Esophagus muscularis mucosa (tissue), 4 donors: ENCODE data around the gene KLF11. TPM values are rescaled to one million over a fixed set of nuclear protein-coding genes. Genes with fewer than 3 reads are reported as not detected.
"Not testable (repeated sequence)": the region's sequence is repeated elsewhere in the genome, so short reads cannot be mapped to it uniquely, and the experiment has no call there.

Experiments used
- DNase-seq: peaks from one replicate; pipeline ENCODE4 v3.0.0-alpha.2; 2017; ENCODE audit errors: extremely low spot score
- H3K27ac ChIP-seq, 4 donors: fragments of 200-600 bp; sonication (generic); replicated peaks in 1 of 4; 1 replicate in 3 of 4; 2 replicates in 1 of 4; pipeline ENCODE4 v1.5.1; 2016 to 2019; ENCODE audit warnings: mild to moderate bottlenecking in 1 of 4
- H3K27me3 ChIP-seq, 4 donors: fragments of 200-600 bp; sonication (generic); one replicate each; pipeline versions ENCODE4 v1.5.1 to v1.6.0; 2016 to 2019
- H3K36me3 ChIP-seq, 4 donors: fragments of 200-600 bp; sonication (generic); one replicate each; pipeline ENCODE4 v1.5.1; 2016 to 2019
- H3K4me1 ChIP-seq, 4 donors: fragments of 200-600 bp; sonication (generic); one replicate each; pipeline ENCODE4 v1.5.1; 2016 to 2019
- H3K4me3 ChIP-seq, 4 donors: fragments of 200-600 bp; sonication (generic); 1 replicate in 2 of 4; 2 replicates in 2 of 4; pipeline ENCODE4 v1.5.1; 2016 to 2019; ENCODE audit warnings: mild to moderate bottlenecking in 4 of 4, moderate library complexity in 1 of 4
- H3K9me3 ChIP-seq, 4 donors: fragments of 200-600 bp; sonication (generic); 1 replicate in 3 of 4; 2 replicates in 1 of 4; pipeline ENCODE4 v1.5.1; 2016 to 2019
- EP300 ChIP-seq: sonication (generic); formaldehyde crosslinking; IDR thresholded peaks from one replicate; pipeline ENCODE4 v1.6.1; 2017; ENCODE audit warnings: antibody characterized with exemption
- POLR2A ChIP-seq: fragments of 450-650 bp; IDR thresholded peaks from one replicate; pipeline ENCODE4 v1.6.1; 2017; ENCODE audit warnings: antibody characterized with exemption, moderate library complexity, mild to moderate bottlenecking, low read depth
- POLR2AphosphoS5 ChIP-seq, 2 donors: sonication (generic); formaldehyde crosslinking; IDR thresholded peaks; one replicate each; pipeline ENCODE4 v1.6.1; 2017; ENCODE audit warnings: antibody characterized with exemption in 2 of 2
- WGBS: methylation state at CpG from one replicate; pipeline ENCODE4 v1.1.5; 2018; 5-methylcytosine and 5-hydroxymethylcytosine counted together
- intact Hi-C: fragments of 100-400 bp; cut with DNase I; formaldehyde crosslinking; loops from one replicate; pipeline ENCODE4 v1.15.1; 2023
- total RNA-seq, 4 donors: library from RNA; depleted of rRNA; stranded (reverse); fragments of >200 nt; gene quantifications; one replicate each; pipeline versions ENCODE4 v1.1.0 to v1.2.1, GENCODE V29; 2016
- TF ChIP-seq, protein P1 (sequence below), 3 experiments: fragments of 200-600 bp in 2 of 3; fragments of 450-650 bp in 1 of 3; sonication (generic) in 2 of 3; IDR thresholded peaks; one replicate each; pipeline ENCODE4 v1.5.1; 2017 to 2019; ENCODE audit warnings: antibody characterized with exemption in 3 of 3, mild to moderate bottlenecking in 2 of 3, moderate library complexity in 1 of 3

KLF11 gene
- total RNA-seq, 4 donors from 2014 or later, result 15.8 to 51.6 (median 33.9) TPM

DNA sequence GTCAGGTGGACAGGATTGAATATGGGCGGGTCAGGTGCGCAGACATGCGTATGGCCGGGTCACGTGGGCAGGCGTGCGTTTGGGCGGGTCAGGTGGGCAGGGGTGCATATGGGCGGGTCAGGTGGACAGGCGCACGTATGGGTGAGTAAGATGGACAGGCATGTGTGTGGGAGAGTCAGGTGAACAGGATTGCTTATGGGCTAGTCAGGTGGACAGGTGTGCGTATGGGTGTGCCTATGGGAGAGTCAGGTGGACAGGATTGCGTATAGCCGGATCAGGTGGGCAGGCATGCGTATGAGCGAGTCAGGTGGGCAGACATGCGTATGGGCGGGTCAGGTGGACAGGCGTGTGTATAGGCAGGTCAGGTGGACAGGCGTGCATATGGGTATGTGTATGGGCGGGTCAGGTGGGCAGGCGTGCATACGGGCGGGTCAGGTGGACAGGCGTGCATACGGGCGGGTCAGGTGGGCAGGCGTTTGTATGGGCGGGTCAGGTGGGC, 30.3 kb upstream of the KLF11 start:
- H3K9me3 ChIP-seq, result peaks cover 0 to 13% (median 6%) of the 10 kb centered on the region in 4 donors
- 91% methylated on average over 29 of the region's 29 CpGs for WGBS
- intact Hi-C loops, result no loop called here
- no peaks in the 10 kb centered on the region for H3K36me3 ChIP-seq
- H3K27me3 ChIP-seq, result no peaks in the 10 kb centered on the region
- no peak overlapping the region for H3K4me3 ChIP-seq
- no peak for TF ChIP-seq POLR2A
- TF ChIP-seq, protein P1, sequence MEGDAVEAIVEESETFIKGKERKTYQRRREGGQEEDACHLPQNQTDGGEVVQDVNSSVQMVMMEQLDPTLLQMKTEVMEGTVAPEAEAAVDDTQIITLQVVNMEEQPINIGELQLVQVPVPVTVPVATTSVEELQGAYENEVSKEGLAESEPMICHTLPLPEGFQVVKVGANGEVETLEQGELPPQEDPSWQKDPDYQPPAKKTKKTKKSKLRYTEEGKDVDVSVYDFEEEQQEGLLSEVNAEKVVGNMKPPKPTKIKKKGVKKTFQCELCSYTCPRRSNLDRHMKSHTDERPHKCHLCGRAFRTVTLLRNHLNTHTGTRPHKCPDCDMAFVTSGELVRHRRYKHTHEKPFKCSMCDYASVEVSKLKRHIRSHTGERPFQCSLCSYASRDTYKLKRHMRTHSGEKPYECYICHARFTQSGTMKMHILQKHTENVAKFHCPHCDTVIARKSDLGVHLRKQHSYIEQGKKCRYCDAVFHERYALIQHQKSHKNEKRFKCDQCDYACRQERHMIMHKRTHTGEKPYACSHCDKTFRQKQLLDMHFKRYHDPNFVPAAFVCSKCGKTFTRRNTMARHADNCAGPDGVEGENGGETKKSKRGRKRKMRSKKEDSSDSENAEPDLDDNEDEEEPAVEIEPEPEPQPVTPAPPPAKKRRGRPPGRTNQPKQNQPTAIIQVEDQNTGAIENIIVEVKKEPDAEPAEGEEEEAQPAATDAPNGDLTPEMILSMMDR (IDR thresholded peaks at IDR 0.05), result no peak
- TF ChIP-seq EP300, result no peak
- no peak for TF ChIP-seq POLR2AphosphoS5 (IDR thresholded peaks at IDR 0.05)
- DNase-seq, result no peak
- no peak overlapping the region for H3K27ac ChIP-seq
- peaks cover 22 to 28% (median 26%) of the 10 kb centered on the region in 4 donors for H3K4me1 ChIP-seq

DNA sequence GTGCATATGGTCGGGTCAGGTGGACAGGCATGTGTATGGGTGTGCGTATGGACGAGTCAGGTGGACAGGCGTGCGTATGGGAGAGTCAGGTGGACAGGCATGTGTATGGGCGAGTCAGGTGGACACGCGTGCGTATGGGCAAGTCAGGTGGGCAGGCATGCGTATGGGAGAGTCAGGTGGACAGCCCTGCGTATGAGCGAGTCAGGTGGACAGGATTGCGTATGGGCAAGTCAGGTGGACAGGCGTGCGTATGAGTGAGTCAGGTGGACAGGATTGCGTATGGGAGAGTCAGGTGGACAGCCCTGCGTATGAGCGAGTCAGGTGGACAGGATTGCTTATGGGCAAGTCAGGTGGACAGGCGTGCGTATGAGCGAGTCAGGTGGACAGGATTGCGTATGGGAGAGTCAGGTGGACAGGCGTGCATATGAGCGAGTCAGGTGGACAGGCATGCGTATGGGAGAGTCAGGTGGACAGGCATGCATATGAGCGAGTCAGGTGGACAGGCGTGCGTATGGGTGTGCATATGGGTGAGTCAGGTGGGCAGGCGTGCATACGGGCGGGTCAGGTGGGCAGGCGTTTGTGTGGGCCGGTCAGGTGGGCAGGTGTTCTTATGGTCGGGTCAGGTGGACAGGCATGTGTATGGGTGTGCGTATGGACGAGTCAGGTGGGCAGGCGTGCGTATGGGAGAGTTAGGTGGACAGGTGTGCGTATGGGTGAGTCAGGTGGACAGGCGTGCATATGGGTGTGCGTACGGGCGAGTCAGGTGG, 29.5 kb upstream of the KLF11 start:
- DNase-seq, H3K27ac ChIP-seq, H3K4me3 ChIP-seq, H3K27me3 ChIP-seq, H3K36me3 ChIP-seq, intact Hi-C loops: not testable (repeated sequence)
- H3K9me3 ChIP-seq, result peaks cover 0 to 13% (median 6%) of the 10 kb centered on the region in 4 donors
- H3K4me1 ChIP-seq, result peaks cover 19 to 23% (median 20%) of the 10 kb centered on the region in 4 donors
- 92% methylated on average over 43 of the region's 43 CpGs for WGBS

DNA sequence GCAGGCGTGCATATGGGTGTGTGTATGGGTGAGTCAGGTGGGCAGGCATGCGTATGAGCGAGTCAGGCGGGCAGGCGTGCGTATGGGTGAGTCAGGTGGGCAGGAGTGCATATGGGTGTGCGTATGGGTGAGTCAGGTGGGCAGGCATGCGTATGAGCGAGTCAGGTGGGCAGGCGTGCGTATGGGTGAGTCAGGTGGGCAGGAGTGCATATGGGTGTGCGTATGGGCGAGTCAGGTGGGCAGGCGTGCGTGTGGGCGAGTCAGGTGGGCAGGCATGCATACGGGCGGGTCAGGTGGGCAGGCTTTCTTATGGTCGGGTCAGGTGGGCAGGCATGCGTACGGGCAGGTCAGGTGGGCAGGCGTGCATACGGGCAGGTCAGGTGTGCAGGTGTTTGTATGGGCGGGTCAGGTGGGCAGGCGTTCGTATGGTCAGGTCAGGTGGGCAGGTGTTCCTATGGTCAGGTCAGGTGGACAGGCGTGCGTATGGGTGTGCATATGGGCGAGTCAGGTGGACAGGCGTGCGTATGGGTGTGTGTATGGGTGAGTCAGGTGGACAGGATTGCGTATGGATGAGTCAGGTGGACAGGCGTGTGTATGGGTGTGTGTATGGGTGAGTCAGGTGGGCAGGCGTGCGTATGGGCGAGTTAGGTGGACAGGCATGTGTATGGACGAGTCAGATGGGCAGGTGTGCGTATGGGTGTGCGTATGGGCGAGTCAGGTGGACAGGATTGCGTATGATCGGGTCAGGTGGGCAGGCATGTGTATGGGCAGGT, 28.7 kb upstream of the KLF11 start:
- no peak for TF ChIP-seq POLR2AphosphoS5 (IDR thresholded peaks at IDR 0.05)
- TF ChIP-seq, protein P1 (IDR thresholded peaks at IDR 0.05), result no peak
- no peak for TF ChIP-seq EP300
- no peak for TF ChIP-seq POLR2A
- WGBS, result 93% methylated on average over 42 of the region's 42 CpGs
- intact Hi-C loops, result no loop called here
- H3K36me3 ChIP-seq, result no peaks in the 10 kb centered on the region
- H3K9me3 ChIP-seq, result peaks cover 0 to 13% (median 6%) of the 10 kb centered on the region in 4 donors
- peaks cover 12 to 18% (median 13%) of the 10 kb centered on the region in 4 donors for H3K4me1 ChIP-seq
- no peaks in the 10 kb centered on the region for H3K27me3 ChIP-seq
- no peak for DNase-seq
- no peak overlapping the region for H3K27ac ChIP-seq
- H3K4me3 ChIP-seq, result no peak overlapping the region

DNA sequence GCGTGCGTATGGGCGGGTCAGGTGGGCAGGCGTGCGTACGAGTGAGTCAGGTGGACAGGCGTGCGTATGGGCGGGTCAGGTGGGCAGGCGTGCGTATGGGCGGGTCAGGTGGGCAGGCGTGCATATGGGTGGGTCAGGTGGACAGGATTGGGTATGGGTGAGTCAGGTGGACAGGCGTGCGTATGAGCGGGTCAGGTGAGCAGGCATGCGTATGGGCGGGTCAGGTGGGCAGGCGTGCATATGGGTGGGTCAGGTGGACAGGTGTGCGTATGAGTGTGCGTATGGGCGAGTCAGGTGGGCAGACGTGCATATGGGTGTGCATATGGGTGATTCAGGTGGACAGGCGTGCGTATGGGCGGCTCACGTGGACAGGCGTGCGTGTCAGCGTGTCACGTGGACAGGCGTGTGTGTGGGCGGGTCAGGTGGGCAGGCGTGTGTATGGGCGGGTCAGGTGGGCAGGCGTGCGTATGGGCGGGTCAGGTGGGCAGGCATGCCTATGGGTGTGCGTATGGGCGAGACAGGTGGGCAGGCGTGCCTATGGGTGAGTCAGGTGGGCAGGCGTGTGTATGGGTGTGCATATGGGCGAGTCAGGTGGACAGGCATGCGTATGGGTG, 27.9 kb upstream of the KLF11 start:
- H3K9me3 ChIP-seq, result peaks cover 0 to 13% (median 6%) of the 10 kb centered on the region in 4 donors
- DNase-seq, H3K4me3 ChIP-seq, intact Hi-C loops, H3K27me3 ChIP-seq, H3K27ac ChIP-seq, H3K36me3 ChIP-seq, H3K4me1 ChIP-seq: not testable (repeated sequence)
- 93% methylated on average over 42 of the region's 44 CpGs for WGBS

DNA sequence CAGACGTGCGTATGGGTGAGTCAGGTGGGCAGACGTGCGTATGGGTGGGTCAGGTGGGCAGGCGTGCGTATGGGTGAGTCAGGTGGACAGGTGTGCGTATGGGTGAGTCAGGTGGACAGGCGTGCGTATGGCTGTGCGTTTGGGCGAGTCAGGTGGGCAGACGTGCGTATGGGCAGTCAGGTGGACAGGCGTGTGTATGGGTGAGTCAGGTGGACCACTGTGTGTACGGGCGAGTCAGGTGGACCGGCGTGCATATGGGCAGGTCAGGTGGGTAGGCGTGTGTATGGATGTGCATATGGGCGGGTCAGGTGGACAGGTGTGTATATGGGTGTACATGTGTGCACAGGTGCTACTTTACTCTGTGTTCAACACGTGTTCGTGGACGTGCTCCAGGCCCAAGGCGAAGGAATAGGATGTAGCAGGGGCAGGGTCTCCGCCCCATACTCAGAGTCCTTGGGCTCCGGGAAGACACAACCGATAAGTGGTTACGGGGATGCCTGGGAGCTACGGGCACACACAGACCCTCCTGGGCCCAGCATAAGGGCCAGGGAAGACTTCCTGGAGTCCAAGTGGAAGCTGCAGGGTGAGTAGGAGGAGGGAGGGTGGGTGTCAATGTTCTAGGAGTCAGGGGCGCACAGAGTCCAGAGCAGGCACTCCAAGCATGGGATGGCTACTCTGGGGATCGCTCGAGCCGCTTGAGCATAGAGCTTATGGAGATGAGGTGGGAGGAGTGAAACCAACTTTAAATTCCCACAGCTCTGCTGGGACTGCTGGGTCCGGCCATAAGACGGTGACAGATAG, 27.1 kb upstream of the KLF11 start:
- intact Hi-C loops, result no loop called here
- no peak for DNase-seq
- WGBS, result 91% methylated on average over 35 of the region's 35 CpGs

More for the DNA sequence above, 27.1 kb upstream of the KLF11 start:
- H3K36me3 ChIP-seq, result no peaks in the 10 kb centered on the region
- TF ChIP-seq POLR2AphosphoS5 (IDR thresholded peaks at IDR 0.05), result no peak
- no peak for TF ChIP-seq POLR2A
- TF ChIP-seq EP300, result no peak
- TF ChIP-seq, protein P1 (IDR thresholded peaks at IDR 0.05), result no peak
- no peaks in the 10 kb centered on the region for H3K27me3 ChIP-seq
- H3K9me3 ChIP-seq, result peaks cover 0 to 13% (median 6%) of the 10 kb centered on the region in 4 donors
- no peak overlapping the region for H3K4me3 ChIP-seq
- H3K4me1 ChIP-seq, result peaks cover 0 to 7% (median 0%) of the 10 kb centered on the region in 4 donors
- no peak overlapping the region for H3K27ac ChIP-seq
